ENCODE measurements around the gene ACSM2B. TPM values are rescaled to one million over a fixed set of nuclear protein-coding genes. Genes with fewer than 3 reads are reported as not detected.
A peak's percentile ranks its signal among the peaks of the same experiment; 100 is the strongest.
"Not testable (repeated sequence)": the region's sequence is repeated elsewhere in the genome, so short reads cannot be mapped to it uniquely, and the experiment has no call there.

ACSM2B gene
- total RNA-seq, 1 experiment from 2014 or later = not detected

- no peak overlapping the region for H3K27ac Mint-ChIP-seq (ENCODE audit: unreplicated experiment)
Observed at GRCh38 chr16:20611350-20611902, 35.3 kb upstream of the ACSM2B start.

GRCh38 chr16:20610892-20611349 is 34.8 kb upstream of the ACSM2B start:
- CTCF ChIA-PET = no interaction called here
- Mint-ChIP-seq H3K4me3 (ENCODE audit: low read depth, unreplicated experiment) (no peak overlapping the region), H3K9me3 (ENCODE audit: low read depth, unreplicated experiment) (no peaks in the 10 kb centered on the region), H3K4me1 (ENCODE audit: low read depth, unreplicated experiment) (no peaks in the 10 kb centered on the region), H3K27me3 (ENCODE audit: unreplicated experiment) (peaks cover 91% of the 10 kb centered on the region), H3K27ac (ENCODE audit: unreplicated experiment) (no peak overlapping the region), H3K36me3 (ENCODE audit: insufficient read depth, unreplicated experiment) (peaks cover 6% of the 10 kb centered on the region)
- BruUV-seq (replicated peaks) = no TSS peak
- no peak for DNase-seq
- TF ChIP-seq CTCF (IDR thresholded peaks at IDR 0.05; ENCODE audit: unreplicated experiment) = no peak
- intact Hi-C loops (cut with micrococcal nuclease; ENCODE audit: unreplicated experiment) = no loop called here

More at GRCh38 chr16:20611350-20611902, 35.3 kb upstream of the ACSM2B start:
- intact Hi-C loops (cut with micrococcal nuclease; ENCODE audit: unreplicated experiment) = no loop called here
- no peak for DNase-seq
- H3K4me3 Mint-ChIP-seq (ENCODE audit: low read depth, unreplicated experiment) = no peak overlapping the region
- no peaks in the 10 kb centered on the region for H3K9me3 Mint-ChIP-seq (ENCODE audit: low read depth, unreplicated experiment)
- no peak for TF ChIP-seq CTCF (IDR thresholded peaks at IDR 0.05; ENCODE audit: unreplicated experiment)
- H3K27me3 Mint-ChIP-seq (ENCODE audit: unreplicated experiment) = peaks cover 91% of the 10 kb centered on the region
- CTCF ChIA-PET = no interaction called here
- H3K36me3 Mint-ChIP-seq (ENCODE audit: insufficient read depth, unreplicated experiment) = peaks cover 6% of the 10 kb centered on the region
- no peaks in the 10 kb centered on the region for H3K4me1 Mint-ChIP-seq (ENCODE audit: low read depth, unreplicated experiment)
- BruUV-seq (replicated peaks) = no TSS peak

GRCh38 chr16:20610211-20610891 is 34.2 kb upstream of the ACSM2B start:
- Mint-ChIP-seq H3K27me3 (ENCODE audit: unreplicated experiment) (peaks cover 90% of the 10 kb centered on the region), H3K4me1 (ENCODE audit: low read depth, unreplicated experiment) (no peaks in the 10 kb centered on the region), H3K27ac (ENCODE audit: unreplicated experiment) (no peak overlapping the region), H3K4me3 (ENCODE audit: low read depth, unreplicated experiment) (no peak overlapping the region), H3K9me3 (ENCODE audit: low read depth, unreplicated experiment) (no peaks in the 10 kb centered on the region), H3K36me3 (ENCODE audit: insufficient read depth, unreplicated experiment) (peaks cover 6% of the 10 kb centered on the region)
- BruUV-seq (replicated peaks) = no TSS peak
- TF ChIP-seq CTCF (IDR thresholded peaks at IDR 0.05; ENCODE audit: unreplicated experiment) = no peak
- CTCF ChIA-PET = no interaction called here
- intact Hi-C loops (cut with micrococcal nuclease; ENCODE audit: unreplicated experiment) = no loop called here
- no peak for DNase-seq

- not testable (repeated sequence) for H3K27ac Mint-ChIP-seq (ENCODE audit: unreplicated experiment); BruUV-seq (replicated peaks); H3K4me1 Mint-ChIP-seq (ENCODE audit: low read depth, unreplicated experiment); H3K36me3 Mint-ChIP-seq (ENCODE audit: insufficient read depth, unreplicated experiment); H3K4me3 Mint-ChIP-seq (ENCODE audit: low read depth, unreplicated experiment); H3K9me3 Mint-ChIP-seq (ENCODE audit: low read depth, unreplicated experiment)
- H3K27me3 Mint-ChIP-seq (ENCODE audit: unreplicated experiment) = peaks cover 45% of the 10 kb centered on the region
- intact Hi-C loops (cut with micrococcal nuclease; ENCODE audit: unreplicated experiment) = loop anchor here (1.0 kb wide), 2 partner anchors 89 to 106 kb away; no protein-coding TSS in a partner anchor
- CTCF ChIA-PET = interaction anchor here (0.7 to 1.0 kb wide), 2 partner anchors 89 to 1442 kb away, joined by 4 read pairs; no protein-coding TSS in a partner anchor
- peak; percentile 52 for TF ChIP-seq CTCF (IDR thresholded peaks at IDR 0.05; ENCODE audit: unreplicated experiment)
- peak; percentile 45 for DNase-seq
Observed at GRCh38 chr16:20602205-20602604, 26.0 kb upstream of the ACSM2B start.

GRCh38 chr16:20599475-20599874 is 23.3 kb upstream of the ACSM2B start:
- H3K36me3 Mint-ChIP-seq (ENCODE audit: insufficient read depth, unreplicated experiment); H3K4me3 Mint-ChIP-seq (ENCODE audit: low read depth, unreplicated experiment); DNase-seq; H3K27ac Mint-ChIP-seq (ENCODE audit: unreplicated experiment); H3K9me3 Mint-ChIP-seq (ENCODE audit: low read depth, unreplicated experiment); CTCF ChIA-PET; H3K4me1 Mint-ChIP-seq (ENCODE audit: low read depth, unreplicated experiment); BruUV-seq (replicated peaks): not testable (repeated sequence)
- H3K27me3 Mint-ChIP-seq (ENCODE audit: unreplicated experiment) = peaks cover 53% of the 10 kb centered on the region
- intact Hi-C loops (cut with micrococcal nuclease; ENCODE audit: unreplicated experiment) = loop anchor here (10.0 kb wide), 1 partner anchor 175 kb away; no protein-coding TSS in a partner anchor

Data from Calu3 (cell line).